ENCODE results near the gene RND3.

The RND3 gene

GRCh38 chr2:150487537-150488429 is at the start of gene RND3:
Gene RND3, minus strand, starts transcription at chr2:150487667. Its CDS starts 250 bp downstream, at chr2:150487417.
- peak; percentile 97 for DNase-seq

DNA sequence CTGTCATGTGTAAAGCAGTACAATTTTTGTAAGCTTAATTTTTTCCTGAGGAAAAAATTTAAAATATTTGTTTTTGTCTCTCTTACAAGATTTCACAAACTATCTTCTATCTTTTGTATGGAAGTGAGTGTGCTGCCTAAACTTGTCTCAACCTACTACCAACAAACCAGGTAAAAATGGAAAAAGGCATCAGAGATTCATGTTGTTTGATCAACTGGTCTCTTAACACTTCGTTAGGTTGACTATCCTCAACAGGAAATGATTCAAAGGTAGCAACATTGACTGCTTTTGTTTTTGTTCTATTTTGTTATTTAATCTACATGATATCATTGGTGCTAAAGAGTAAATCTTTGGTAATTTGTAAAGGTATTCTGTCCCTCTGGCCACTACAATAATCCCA is 47.7 kb upstream of the RND3 start:
- no peak for DNase-seq

- DNase-seq, result no peak
These were observed 45.4 kb upstream of the RND3 start for GRCh38 chr2:150532879-150533278.

DNA sequence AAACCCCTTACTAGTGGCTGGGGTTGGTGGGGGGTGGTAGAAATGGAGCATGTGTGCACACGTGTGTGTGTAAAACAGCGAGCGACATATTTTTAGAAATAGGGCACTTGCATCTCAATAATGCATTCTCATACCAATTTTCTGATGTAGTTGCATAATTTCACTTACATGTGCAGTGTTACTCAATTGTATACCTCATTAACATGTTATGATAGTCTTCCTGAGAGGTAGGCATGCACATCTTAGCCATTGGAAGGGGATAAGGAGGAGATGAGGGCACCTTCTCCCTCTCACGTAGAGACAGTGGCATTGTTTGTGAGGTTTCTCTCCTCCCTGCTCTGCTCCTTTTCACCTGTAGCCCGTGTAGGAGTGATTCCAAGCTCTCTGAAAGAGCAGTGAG is 44.6 kb upstream of the RND3 start:
- DNase-seq, result no peak

GRCh38 chr2:150531591-150531990 is 44.1 kb upstream of the RND3 start:
- DNase-seq, result no peak

- DNase-seq, result no peak
These were observed 42.7 kb upstream of the RND3 start for GRCh38 chr2:150530168-150530567.

DNA sequence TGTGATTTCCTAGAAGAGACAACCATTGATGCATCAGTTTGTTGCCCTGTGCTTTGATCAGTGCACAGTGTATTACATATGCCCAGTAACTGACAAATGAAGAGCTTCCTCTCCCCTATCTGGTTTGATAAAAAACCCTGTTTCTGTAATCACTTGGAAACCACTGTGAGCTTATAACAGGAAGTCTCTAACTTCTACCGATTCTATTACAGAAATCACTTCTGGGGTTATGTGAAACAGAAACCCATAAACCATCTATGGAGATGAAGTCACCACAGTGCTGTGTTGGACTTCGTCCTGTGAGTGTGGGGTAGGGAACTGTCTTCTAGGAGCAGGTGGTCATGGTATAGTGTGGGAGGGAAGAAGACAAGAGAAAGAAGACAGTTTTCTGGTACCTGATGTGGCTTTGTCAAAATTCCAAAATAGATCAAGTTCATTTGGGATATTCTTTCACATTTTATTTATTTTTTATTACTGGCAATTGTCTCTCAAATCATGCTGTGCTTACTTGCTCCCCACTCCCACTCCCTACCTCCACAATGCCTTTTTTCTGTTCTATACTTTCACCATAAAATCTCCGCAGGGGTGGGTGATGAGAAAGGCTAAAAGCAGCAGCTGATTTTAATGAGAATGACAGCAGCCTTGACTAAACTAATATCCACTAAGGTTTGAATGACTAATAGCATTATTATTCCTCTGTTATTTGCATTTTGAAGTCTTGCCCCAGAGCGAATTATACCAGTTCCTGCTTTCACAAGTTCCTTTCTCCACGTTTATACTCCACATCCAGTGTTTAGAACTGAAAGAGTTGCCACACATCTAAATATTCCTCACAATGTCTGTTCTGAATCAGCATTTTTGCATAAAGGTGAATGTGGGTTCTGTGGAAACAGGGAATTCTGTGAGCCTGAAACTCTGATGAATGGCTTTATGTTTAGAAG is 41.7 kb upstream of the RND3 start:
- DNase-seq, result no peak

- DNase-seq, result no peak
These were observed 39.4 kb upstream of the RND3 start for GRCh38 chr2:150526827-150527226.

GRCh38 chr2:150526006-150526405 is 38.5 kb upstream of the RND3 start:
- DNase-seq, result no peak

- no peak for DNase-seq
These were observed 34.8 kb upstream of the RND3 start for GRCh38 chr2:150522269-150522668.

DNA sequence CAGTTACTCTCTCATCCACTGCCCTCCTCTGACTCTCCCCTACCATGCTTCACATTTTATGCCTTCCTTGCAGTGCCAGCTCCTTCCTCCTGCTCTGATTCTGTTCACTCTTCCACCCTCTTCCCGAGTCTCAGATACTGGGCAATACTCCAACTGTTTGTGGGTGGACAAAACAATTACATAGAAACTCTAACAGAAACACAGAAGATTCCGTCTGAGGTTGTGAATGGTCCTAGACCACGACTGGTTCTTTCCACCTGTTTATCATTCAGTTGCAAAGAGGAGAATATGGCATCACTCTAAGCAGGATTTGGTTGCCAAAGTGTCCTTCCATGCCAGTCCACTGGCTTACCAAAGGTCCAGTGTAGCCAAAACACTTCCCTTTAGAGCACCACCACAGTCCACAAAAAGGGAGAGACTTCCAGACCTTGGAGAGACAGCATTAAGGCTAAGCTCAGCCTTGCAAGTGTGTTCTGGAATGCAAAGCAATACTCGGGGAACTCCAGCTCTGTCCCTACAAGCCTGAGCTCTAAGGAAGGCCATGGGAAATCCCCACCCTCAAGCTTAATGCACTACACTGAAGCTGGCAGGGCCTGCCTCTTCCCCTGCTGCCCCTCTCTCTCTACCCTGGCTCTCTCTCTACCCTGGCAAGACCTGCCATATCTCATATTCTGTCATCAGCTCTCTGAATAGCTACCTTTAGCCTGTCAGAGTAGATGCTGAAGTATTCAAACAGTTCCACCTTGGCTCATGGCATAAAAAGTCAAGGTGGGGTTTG is 33.6 kb upstream of the RND3 start:
- no peak for DNase-seq

GRCh38 chr2:150520033-150520432 is 32.6 kb upstream of the RND3 start:
- no peak for DNase-seq

- DNase-seq, result no peak
These were observed 30.6 kb upstream of the RND3 start for GRCh38 chr2:150517951-150518680.

DNA sequence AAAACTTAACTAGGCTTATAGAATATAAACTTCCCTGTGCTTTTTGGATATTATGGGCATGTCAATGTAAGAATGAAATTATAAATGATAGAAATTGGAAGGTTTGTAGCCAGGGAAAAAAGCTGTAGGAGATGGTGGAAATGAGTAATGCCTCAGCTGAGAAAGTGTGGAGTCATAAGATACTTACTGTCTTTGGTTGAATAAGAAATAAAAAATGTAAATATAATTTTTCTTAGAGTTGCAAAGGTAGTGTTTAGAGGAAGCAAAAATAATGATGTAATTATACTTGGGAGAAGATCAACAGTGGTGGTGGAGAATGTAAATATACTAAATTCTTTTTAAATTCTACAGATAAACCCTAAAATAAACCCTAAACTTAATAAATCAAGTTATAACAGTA is 26.2 kb upstream of the RND3 start:
- DNase-seq, result no peak

- no peak for DNase-seq
These were observed 21.1 kb upstream of the RND3 start for GRCh38 chr2:150508497-150509137.

DNA sequence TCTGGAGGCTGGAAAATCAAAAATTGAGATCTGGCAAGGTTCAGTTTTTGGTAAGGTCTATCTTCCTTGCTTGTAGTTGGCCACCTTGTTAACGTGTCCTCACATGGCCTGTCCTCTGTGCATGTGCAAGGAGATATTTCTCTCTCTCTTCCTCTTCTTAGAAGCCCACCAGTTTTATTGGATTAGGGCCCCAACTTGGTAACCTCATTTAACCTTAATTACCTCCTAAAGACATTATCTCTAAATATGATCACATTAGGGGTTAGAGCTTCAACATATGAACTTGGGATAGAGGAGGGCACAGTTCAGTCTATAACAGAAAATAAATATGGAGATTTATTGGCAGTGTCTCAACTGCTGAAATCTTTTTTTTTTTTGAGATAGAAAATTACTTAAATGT is 19.6 kb upstream of the RND3 start:
- DNase-seq, result no peak

GRCh38 chr2:150505178-150505577 is 17.7 kb upstream of the RND3 start:
- DNase-seq, result no peak

- DNase-seq, result no peak
These were observed 8.6 kb upstream of the RND3 start for GRCh38 chr2:150495993-150496627.

DNA sequence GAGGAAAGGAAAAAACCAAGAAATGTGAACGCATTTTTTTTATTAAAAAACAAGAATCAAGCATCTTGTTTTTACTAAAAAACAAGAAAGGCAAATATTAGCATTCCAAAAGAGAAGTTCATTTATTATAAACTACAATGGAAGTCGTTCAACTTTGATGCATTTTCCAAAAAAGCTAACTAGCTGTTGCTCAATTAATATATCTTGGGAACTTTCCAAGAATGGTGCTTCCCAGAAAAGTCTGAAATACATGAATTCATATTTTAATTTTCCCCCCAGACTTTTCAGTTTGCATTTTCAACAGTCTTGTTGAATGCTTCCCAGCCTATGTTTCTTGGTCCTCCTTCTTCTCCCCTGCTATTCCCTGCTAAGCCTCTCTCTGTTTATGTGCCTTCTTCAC is 7.5 kb upstream of the RND3 start:
- no peak for DNase-seq

DNA sequence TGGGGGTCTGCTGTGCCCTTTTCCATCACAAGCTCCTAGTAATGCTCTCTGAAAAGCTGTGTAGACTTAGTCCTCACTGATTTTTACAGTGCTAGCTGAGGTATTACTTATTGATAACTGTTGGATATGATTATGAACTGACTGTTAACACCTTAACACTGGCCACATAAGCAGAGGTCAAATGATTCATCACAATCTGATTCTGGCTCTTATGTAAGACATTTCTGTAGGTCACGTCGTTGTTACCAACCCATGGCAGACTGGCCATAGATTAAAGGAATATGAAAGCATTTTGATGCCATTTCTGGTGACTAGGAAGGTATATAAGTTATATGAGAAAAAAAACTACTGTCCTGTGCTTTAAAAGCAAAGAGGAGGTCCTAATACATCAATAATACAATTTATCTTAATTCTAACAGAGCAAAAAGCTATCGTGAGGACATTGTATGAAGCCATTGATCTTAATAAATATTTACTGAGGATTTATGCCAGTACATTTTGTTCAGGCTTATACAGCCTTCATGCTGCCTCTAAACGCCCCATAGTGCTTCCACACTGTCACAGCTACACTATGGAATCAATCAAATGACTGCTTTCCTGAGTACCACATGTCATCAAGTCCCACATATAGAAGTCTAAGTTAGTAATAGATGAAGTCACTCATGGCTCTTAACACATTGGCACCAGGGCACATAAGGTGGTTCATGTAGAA is 6.9 kb upstream of the RND3 start:
- DNase-seq, result no peak

- DNase-seq, result no peak
These were observed 4.5 kb upstream of the RND3 start for GRCh38 chr2:150491943-150492342.
